ACHN (cell line): ENCODE measurements around the gene COL20A1.
A peak's percentile ranks its signal among the peaks of the same experiment; 100 is the strongest.

Experiments
- DNase-seq: peaks from one replicate; pipeline ENCODE4 v3.0.0-alpha.2; 2015
- in situ Hi-C: cut with HindIII; loops from 2 replicates; pipeline ENCODE4 v1.10.0; 2017; ENCODE audit warnings: low sequenced_read_pairs, low pct_ligation_motif_present, low pct_unique_long_range_greater_than_20kb

The COL20A1 gene

DNA sequence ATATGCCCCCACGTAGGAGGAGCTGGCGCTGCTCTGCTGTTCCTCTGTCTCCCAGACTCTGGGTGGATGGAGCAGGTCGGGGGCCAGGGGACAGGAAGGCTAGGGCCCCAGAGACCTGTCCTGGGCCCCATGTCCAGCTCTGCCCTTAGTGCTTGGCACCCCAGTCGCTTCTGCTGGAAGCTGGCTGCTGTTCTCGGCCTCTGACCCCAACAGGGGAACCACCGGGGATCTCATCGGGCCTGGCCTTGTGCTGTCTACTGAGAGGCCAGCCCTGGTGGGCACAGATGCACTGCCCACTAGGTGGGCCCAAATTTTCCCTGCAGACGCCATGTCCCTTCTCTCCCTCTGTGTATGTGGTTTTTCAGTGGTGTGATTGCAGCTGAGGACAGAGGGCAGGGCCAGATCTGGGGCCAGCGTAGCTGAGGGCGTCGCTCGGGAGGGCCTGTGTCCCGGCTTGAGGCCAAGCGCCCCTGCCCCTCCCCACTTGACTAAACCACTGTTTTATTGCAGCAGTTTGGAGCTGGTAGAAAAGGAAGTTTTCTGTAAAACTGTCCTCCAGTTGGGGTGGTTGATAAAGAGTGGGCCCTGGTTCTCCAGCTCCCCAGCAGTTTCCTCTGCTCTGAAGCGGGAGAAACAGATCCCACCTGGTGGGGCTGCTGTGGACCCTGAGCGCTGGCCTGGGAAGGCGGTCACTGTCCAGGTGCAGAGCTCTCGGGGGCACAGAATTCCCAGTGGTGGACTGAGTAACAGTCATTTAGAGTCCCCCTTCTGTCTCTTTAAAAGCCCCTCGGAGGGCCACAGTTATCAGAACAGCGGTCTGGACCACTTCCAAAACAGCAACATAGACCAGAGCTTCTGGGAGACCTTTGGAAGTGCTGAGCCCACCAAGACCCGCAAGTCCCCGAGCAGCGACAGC is 5.9 kb upstream of the COL20A1 start:
- in situ Hi-C loops, result loop anchor here (25.0 kb wide), 1 partner anchor 100 kb away; no protein-coding TSS in a partner anchor
- DNase-seq, result no peak

DNA sequence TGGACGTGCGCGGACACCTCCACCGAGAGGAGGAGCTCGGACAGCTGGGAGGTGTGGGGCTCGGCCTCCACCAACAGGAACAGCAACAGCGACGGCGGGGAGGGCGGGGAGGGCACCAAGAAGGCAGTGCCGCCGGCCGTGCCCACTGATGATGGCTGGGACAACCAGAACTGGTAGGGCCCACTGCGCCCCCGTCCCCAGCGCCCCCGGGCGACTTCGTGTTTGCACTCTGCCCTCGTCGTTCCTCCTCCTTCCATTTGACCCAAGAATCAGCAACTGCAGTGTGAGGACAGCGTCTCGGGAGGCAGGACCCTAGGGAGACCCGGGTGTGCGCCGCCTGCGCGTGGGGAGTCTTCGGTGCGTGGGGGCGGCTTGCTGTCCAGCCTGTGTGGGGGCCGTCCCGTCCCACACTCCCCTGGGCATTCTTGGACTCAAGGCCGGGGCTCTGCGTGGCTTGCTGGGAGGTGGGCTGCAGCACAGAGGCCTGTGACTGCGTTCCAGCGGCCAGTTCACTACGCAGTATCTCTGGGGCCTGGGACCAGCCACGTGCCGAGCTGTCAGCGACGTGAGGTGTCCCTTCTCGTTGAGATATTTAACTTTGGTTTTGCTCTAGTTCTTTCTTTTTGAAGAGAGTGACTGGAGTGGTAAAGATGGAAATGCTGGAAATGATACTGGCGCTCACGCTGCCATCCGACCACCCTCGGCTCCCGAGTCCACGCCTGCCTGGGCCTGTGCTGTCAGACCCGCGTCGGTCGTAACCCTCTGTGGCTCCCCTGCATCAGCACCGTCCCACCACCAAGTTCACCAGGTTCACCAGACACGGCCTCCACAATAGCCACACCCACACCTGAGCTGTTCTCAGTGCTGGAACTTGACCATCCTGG is 5.0 kb upstream of the COL20A1 start:
- no peak for DNase-seq
- in situ Hi-C loops, result loop anchor here (25.0 kb wide), 1 partner anchor 99 kb away; no protein-coding TSS in a partner anchor

DNA sequence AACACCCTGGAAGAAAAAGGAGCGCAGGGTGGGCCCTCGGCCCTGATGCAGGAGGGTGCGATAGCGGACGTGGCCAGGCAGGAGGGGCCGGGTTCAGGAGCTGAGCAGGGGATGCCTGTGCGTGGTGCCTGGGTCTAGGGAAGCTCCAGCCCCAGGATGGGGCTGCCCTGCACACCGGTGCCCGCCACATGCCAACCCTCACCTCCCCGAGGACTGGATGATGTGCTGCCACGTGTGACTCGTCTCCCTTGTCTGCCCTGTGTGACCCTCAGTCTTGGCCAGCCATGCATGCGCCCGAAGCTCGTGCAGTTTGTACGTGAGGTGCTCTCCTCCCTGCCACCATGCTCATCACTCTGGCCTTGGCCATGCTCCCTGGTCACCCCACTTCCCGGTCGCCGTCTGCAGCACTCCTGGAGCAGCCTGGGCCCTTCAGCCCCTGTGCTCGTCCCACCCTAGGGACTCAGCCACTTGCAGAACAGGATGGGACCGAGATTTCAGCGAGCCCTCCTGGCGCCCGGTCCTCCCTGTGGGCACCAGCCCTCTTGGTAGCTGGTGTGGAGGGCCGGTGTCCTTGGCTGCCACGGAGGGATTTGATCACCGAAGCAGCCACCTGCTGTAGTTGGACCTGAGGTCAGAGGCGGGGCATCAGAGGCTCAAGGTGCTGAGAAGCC is 4.3 kb upstream of the COL20A1 start:
- in situ Hi-C loops, result loop anchor here (25.0 kb wide), 1 partner anchor 99 kb away; no protein-coding TSS in a partner anchor
- no peak for DNase-seq

DNA sequence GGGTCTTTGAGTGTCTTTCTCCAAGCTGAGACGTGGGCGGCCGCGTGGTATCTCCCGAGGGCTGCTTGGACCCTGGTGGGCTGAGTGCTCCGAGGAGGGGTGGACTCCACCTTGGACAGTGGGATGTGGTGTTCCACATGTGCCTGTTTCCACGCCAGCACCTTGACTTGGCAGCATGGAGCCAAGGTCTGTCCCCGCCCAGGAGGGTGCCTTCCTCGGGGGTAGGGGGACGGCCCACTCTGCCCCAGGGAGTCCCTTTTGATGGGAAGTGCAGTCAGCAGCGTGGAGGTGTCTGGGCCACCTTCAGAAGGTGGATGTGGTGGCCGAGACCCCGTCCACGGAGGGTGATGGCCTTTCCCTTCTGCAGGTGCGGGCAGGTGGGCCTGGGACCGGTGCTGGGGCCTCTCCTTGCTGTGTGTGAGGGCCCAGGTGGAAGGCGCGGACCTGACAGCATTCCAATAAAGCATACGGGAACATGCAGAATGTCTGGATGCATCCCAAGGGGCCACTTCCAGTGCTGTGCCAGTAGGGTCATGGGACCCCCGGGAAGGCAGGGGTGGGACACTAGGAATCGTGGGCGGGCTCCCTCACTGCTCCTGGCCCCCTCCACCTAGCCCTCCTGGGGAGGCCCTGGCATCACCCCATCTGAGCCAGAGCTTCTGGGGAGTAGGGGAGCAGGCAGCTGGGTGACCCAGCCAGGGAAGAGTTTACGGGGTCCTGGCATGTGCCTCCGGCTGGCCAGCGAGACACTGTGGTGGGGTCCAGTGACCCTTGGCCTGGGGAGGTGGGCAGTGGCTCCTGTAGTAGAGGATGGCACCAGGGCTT is 3.5 kb upstream of the COL20A1 start:
- no peak for DNase-seq
- in situ Hi-C loops, result loop anchor here (25.0 kb wide), 1 partner anchor 98 kb away; no protein-coding TSS in a partner anchor

DNA sequence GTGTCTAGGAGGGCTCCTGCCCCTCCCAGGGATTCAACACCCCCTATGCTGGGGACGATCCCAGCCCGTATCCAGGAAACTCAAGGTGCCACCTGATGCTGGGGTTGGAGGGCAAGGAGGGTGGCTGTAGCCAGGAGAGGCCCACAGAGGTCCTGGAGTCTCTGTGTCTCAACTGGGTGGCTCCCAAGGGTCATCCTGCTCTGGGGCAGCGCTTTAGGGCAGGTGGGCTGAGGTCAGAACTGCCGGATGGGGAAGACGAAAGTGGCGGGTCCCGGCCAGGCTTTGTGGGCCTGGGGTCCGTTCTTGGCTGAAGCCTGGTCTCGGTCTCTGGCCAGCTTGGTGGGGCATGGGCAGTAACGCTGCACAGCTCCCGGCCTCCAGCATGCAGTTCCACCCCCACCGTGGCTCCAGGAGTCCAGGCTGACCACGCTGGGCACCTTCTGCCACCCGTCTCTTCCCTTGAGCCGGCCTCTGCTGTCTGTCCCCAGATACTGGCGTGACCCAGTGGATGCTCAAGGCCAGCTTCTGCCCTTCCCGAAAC is 2.8 kb upstream of the COL20A1 start:
- DNase-seq, result no peak
- in situ Hi-C loops, result loop anchor here (25.0 kb wide), 1 partner anchor 97 kb away; no protein-coding TSS in a partner anchor

DNA sequence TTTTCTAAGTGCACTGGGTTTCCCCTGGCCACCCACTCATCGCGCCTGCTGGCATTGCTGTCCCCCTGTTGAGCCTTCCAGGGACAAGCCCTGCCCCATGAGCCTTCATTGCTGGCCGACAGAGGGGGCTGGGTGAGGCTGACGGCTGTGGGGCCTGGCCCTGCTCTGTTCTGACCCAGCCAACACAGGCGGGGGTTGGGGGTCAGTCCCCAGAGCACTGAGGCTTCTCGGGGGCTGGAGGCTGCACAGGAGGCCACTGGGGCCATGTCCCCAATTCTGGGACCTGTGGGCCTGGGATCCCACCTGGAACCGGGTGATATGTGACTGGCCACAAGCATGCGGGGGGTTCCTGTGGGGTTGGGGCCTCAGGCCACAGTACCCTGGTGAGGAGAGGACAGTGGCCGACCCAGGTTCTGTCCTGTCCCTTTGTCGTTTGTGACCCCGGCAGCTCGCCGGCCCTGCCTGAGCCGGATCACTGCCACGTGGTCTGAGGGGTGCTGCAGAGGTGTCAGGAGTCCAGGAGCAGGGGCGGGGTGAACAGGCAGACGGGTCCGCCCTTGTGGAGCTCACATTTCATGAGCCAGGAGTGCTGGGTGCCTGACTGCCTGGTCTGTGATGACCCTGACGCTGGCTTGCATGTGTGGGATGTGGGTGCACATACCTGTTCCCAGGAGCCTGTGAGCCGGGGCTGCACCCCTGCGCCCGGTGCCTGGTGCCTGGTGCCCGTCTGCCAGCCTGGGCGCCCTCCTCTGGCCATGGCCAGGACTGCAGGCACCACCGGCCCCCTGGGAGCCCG is 2.1 kb upstream of the COL20A1 start:
- in situ Hi-C loops, result loop anchor here (25.0 kb wide), 1 partner anchor 96 kb away; no protein-coding TSS in a partner anchor
- peak; percentile 21 for DNase-seq

DNA sequence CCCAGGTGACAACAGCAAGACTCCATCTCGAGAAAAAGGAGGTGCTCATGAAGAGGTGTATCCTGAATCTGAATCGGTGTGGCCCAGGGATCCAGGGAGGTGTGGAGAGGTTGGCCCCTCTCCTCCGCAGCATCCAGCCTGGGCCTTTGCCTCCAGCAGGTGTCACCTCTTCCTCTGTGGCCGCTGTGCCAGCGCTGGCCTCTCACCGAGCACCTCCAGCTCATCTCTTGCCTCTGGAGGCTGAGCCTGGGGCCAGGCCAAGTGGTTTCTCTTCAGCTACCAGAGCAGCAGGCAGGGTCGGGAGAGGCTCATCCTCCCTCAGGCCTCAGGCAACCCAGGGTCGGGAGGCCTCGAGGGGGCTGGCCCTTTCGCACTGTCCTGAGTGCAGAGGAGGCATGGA is 1.2 kb upstream of the COL20A1 start:
- in situ Hi-C loops, result loop anchor here (25.0 kb wide), 1 partner anchor 95 kb away; no protein-coding TSS in a partner anchor

DNA sequence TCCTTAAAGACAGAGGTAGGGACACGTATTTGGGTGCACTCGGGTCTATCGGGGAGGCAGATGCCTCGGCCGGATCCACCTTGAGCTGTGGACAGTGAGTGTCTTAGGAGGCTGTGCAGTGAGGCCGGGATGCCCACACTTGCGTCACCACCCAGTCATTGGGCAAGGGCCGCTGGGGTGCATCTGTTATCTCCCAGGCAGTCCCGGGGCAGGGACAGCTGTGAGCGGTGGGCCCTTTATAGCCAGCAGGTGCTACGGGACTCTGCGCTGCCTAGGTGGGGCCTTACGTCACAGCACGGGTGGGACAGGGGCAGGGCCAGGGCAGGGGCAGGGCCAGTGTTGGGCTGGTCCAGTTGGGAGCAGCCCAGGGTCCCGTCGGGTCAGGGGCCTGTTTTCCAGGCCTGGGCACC is 689 bp upstream of the COL20A1 start:
- no peak for DNase-seq
- in situ Hi-C loops, result loop anchor here (25.0 kb wide), 1 partner anchor 95 kb away; no protein-coding TSS in a partner anchor

More for the DNA sequence above, 1.2 kb upstream of the COL20A1 start:
- DNase-seq, result no peak

DNA sequence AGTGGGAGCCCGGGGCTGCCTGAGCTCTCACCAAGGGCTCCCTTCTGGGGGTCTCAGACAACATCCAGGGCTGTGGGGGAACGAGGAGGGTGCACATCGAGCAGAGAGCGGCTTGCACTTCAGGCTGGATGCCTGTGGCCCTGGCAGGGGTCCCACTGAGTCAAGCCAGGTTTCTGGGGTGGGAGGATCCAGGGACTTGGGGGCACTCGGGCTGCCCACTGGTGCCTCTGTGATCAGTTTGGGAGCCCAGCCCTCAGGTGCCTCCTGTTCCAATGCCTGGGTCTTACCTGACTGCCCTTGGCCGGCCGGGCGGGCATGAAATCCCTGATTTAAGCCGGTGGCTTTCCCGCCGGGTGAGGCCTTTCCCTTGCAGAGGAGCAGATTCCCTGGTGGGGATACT is 470 bp downstream of the COL20A1 start:
- no peak for DNase-seq
- in situ Hi-C loops, result loop anchor here (25.0 kb wide), 1 partner anchor 94 kb away; no protein-coding TSS in a partner anchor

DNA sequence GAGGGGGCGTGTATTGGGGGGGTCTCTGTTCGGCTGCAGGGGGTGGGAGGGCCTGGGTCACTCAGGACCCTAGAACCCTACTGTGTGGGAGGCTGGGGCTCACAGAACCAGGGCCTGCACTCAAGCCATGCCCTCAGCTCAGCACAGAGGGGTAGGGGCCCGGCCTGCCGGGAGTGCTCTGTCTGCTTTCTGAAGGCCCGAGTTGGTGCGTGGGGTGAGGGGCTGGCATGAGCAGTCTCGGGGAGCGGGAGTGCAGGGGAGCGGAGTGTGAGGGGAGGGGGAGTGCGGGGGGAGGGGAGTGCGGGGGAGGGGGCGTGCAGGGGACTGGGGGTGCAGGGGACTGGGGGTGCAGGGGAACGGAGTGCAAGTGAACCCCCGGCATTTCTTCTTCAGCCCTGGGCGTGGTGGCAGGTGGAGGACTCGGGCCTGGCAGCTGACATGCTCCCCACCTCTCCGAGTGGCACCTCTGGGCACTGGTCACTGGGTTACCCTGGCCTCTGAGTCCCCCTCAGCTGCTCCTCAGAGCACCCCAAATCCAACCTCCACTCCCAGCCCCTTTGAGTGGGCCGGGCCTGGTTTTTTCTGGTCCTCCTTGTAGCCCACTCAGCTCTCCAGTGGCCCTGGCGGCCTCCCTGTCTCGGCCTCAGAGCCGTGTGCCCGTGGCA is 1.0 kb downstream of the COL20A1 start:
- no peak for DNase-seq
- in situ Hi-C loops, result loop anchor here (25.0 kb wide), 1 partner anchor 93 kb away; no protein-coding TSS in a partner anchor

DNA sequence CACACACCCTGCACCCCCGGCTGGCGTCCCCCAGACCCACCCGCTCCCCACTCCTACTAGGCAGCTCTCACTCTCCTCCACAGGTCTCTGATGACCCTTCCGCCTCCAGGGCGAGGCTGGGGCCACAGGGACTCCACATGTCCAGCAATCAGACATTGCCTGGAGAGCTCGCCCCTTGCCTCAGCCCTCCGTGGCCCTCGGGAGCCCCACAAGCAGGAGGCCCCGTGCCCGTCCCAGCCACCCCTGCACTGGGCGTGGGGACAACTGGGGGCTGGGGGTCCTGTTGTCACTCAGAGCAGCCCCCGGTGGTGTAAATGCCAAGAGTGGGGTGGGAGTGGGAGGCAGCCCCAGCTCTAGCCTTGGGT is 1.5 kb downstream of the COL20A1 start:
- in situ Hi-C loops, result loop anchor here (25.0 kb wide), 1 partner anchor 93 kb away; no protein-coding TSS in a partner anchor
- DNase-seq, result no peak

DNA sequence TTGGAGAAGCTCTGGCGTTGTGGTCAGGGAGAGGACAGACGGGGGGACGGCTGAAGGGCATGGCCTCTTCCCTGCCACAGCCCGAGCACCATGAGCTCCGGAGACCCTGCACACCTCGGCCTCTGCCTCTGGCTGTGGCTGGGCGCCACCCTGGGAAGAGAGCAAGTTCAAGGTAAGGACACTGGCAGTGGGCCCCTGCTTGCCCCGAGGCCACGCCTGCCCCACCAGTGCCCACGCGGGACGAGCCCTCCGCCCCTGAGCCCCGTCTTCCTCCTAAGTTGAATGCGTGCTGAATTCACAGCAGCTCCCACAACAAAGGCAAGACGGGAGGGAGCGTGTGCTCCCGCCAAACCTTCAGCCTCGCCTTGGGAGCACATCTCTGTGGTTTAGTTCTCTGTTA is 2.0 kb downstream of the COL20A1 start:
- no peak for DNase-seq
- in situ Hi-C loops, result loop anchor here (25.0 kb wide), 1 partner anchor 92 kb away; no protein-coding TSS in a partner anchor

DNA sequence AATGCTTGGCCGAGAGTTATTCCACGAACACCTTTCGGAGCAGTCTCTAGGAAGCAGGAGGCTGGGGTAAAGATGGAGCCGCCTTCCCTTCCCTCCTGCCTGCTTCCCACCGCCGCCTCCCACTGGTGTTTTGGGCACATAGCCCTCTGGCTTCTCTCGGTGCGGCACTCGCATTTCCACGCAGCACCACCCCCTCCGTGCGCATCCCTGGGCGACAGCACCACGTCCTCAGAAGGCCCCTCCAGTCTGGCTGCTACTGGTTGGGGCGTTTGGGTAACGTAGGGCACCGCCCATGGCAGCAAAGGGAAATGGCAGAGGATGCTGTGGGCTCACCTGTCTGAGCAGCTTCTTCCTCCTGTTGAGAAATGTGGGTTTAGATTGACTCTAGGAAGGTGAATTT is 2.4 kb downstream of the COL20A1 start:
- DNase-seq, result no peak
- in situ Hi-C loops, result loop anchor here (25.0 kb wide), 1 partner anchor 92 kb away; no protein-coding TSS in a partner anchor

DNA sequence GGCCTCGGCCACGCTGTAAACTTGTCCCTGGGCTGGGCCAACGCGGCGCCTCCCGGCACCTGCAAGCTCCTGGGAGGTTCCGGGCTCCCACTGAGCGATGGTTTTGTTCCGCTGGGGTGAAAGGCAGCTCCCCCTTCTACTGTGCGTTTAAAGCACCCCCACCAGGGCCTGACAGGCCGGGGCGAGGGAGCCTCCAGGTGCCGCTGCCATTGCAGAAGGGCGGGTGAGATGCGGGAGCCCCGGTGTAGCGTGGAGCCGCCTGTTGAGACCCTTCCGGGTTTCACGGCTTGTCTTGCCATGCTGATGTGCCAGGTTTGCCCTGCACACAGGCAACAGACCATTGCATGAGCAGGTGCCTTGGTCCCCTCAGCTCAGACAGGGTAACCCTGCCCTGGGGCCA is 2.9 kb downstream of the COL20A1 start:
- DNase-seq, result no peak
- in situ Hi-C loops, result loop anchor here (25.0 kb wide), 1 partner anchor 91 kb away; no protein-coding TSS in a partner anchor

DNA sequence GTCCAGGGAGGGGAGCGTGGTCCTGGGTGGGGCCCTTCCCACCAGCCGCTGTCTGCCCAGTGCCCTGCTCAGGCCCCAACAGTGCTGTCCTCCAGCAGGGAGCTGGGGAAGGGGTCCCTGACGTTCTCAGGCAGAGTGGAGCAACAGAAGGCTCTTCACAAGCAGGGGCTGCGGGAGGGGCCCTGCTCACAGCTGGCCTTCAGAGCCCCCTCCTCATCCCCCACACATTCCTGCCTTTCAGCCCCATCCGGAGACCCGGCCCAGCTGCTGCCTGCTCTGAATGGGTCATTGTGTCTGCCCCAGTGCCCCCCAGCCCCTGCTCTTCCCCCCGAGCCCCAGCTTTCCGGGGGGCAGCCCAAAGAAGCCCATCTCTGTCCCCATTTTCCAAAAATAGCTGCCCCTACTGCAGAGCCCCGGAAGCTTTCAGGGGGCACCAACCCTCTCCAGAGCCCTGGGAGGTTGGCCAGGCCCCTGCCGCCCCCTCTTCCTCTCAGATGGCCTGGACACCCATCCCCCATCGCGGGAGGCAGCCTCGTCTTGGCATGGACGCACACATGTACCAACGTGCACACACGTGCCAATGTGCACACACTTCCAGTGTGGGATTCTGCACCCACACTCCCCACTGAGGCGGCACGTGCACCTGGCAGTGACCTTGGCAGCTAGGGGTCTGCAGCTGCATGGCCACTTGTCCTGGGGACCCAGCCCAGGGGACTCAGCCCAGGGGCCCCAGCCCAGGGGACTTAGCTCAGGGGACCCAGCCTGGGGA is 3.7 kb downstream of the COL20A1 start:
- in situ Hi-C loops, result loop anchor here (25.0 kb wide), 1 partner anchor 91 kb away; no protein-coding TSS in a partner anchor
- no peak for DNase-seq
